HG02840 (cell line): ENCODE measurements around the gene UVRAG.

Experiments used
- ATAC-seq: cut with Tn5 transposase; IDR thresholded peaks from one replicate; pipeline ENCODE4 v1.9.1; 2021; ENCODE audit warnings: mild to moderate bottlenecking, moderate library complexity, moderate number of reproducible peaks; ENCODE audit not compliant: unreplicated experiment, low FRiP score

Gene UVRAG

GRCh38 chr11:75783416-75784084 is 31.5 kb upstream of the UVRAG start:
- no peak for ATAC-seq

- no peak for ATAC-seq
These were observed 30.9 kb upstream of the UVRAG start for GRCh38 chr11:75784085-75784478.

GRCh38 chr11:75784506-75784905 is 30.5 kb upstream of the UVRAG start:
- ATAC-seq = no peak

GRCh38 chr11:75785187-75785586 is 29.8 kb upstream of the UVRAG start:
- no peak for ATAC-seq

GRCh38 chr11:75786101-75786736 is 28.8 kb upstream of the UVRAG start:
- ATAC-seq = no peak

GRCh38 chr11:75789521-75789920 is 25.5 kb upstream of the UVRAG start:
- ATAC-seq = no peak

- ATAC-seq = no peak
These were observed 24.0 kb upstream of the UVRAG start for GRCh38 chr11:75790986-75791385.

- ATAC-seq = no peak
These were observed 22.8 kb upstream of the UVRAG start for GRCh38 chr11:75792127-75792731.

- no peak for ATAC-seq
These were observed 21.8 kb upstream of the UVRAG start for GRCh38 chr11:75792997-75793800.

- ATAC-seq = no peak
These were observed 21.0 kb upstream of the UVRAG start for GRCh38 chr11:75793966-75794365.

- ATAC-seq = no peak
These were observed 19.5 kb upstream of the UVRAG start for GRCh38 chr11:75795276-75796090.

- ATAC-seq = no peak
These were observed 18.9 kb upstream of the UVRAG start for GRCh38 chr11:75796091-75796435.

GRCh38 chr11:75797116-75797515 is 17.9 kb upstream of the UVRAG start:
- no peak for ATAC-seq

GRCh38 chr11:75797792-75798191 is 17.2 kb upstream of the UVRAG start:
- no peak for ATAC-seq

- ATAC-seq = no peak
These were observed 14.8 kb upstream of the UVRAG start for GRCh38 chr11:75800136-75800675.

GRCh38 chr11:75800728-75801361 is 14.2 kb upstream of the UVRAG start:
- ATAC-seq = no peak

- ATAC-seq = no peak
These were observed 13.5 kb upstream of the UVRAG start for GRCh38 chr11:75801362-75802020.

- ATAC-seq = no peak
These were observed 12.7 kb upstream of the UVRAG start for GRCh38 chr11:75802021-75802912.
